Measurements from ENCODE around the gene AHDC1. TPM values are rescaled to one million over a fixed set of nuclear protein-coding genes. Genes with fewer than 3 reads are reported as not detected.

AHDC1 gene
- total and polyA plus RNA-seq, 9 donors: 11.2 to 159 (median 82.1) TPM

GRCh38 chr1:27515626-27516025 lies 88.3 kb downstream of the AHDC1 start:
- Histone ChIP-seq H3K9me3 (no peaks in the 10 kb centered on the region), H3K4me3 (no peak overlapping the region), H3K27ac (no peak overlapping the region), H3K27me3 (no peaks in the 10 kb centered on the region), H3K36me3 (no peaks in the 10 kb centered on the region), H3K4me1 (ENCODE audit: insufficient read depth) (peaks cover 8% of the 10 kb centered on the region)
- 71 to 75% (median 72%) methylated on average over 3 of the region's 3 CpGs for WGBS, 3 donors
- intact Hi-C loops (cut with DNase I): no loop called here
- TF ChIP-seq POLR2A (IDR thresholded peaks at IDR 0.05): no peak
- TF ChIP-seq EP300 (IDR thresholded peaks at IDR 0.05): no peak
- TF ChIP-seq CTCF (IDR thresholded peaks at IDR 0.05): no peak
- DNase-seq: no peak

- H3K27me3 ChIP-seq: no peaks in the 10 kb centered on the region
- H3K4me1 ChIP-seq (ENCODE audit: insufficient read depth): no peaks in the 10 kb centered on the region
- H3K27ac ChIP-seq: no peak overlapping the region
- DNase-seq: no peak
- no peaks in the 10 kb centered on the region for H3K36me3 ChIP-seq
- no peak for TF ChIP-seq POLR2A (IDR thresholded peaks at IDR 0.05)
- TF ChIP-seq EP300 (IDR thresholded peaks at IDR 0.05): no peak
- no peak for TF ChIP-seq CTCF (IDR thresholded peaks at IDR 0.05)
- H3K4me3 ChIP-seq: no peak overlapping the region
- intact Hi-C loops (cut with DNase I): no loop called here
- H3K9me3 ChIP-seq: no peaks in the 10 kb centered on the region
- WGBS, 3 donors: 46 to 55% (median 52%) methylated on average over 6 to 7 of the region's 7 CpGs
These were observed 90.0 kb downstream of the AHDC1 start for GRCh38 chr1:27513958-27514357.

GRCh38 chr1:27513528-27513927 lies 90.4 kb downstream of the AHDC1 start:
- DNase-seq: no peak
- Histone ChIP-seq H3K9me3 (no peaks in the 10 kb centered on the region), H3K4me3 (no peak overlapping the region), H3K27me3 (no peaks in the 10 kb centered on the region), H3K4me1 (ENCODE audit: insufficient read depth) (no peaks in the 10 kb centered on the region), H3K27ac (no peak overlapping the region), H3K36me3 (no peaks in the 10 kb centered on the region)
- TF ChIP-seq POLR2A (IDR thresholded peaks at IDR 0.05): no peak
- TF ChIP-seq EP300 (IDR thresholded peaks at IDR 0.05): no peak
- TF ChIP-seq CTCF (IDR thresholded peaks at IDR 0.05): no peak
- 64 to 69% (median 68%) methylated on average over 5 of the region's 5 CpGs for WGBS, 3 donors
- intact Hi-C loops (cut with DNase I): no loop called here

- Histone ChIP-seq H3K4me1 (ENCODE audit: insufficient read depth) (peaks cover 4% of the 10 kb centered on the region), H3K4me3 (no peak overlapping the region), H3K36me3 (no peaks in the 10 kb centered on the region), H3K9me3 (no peaks in the 10 kb centered on the region), H3K27ac (peak overlapping the region in 1 of 2 donors; percentile 20), H3K27me3 (no peaks in the 10 kb centered on the region)
- WGBS, 3 donors: 48 to 72% (median 66%) methylated on average over 9 of the region's 9 CpGs
- TF ChIP-seq POLR2A (IDR thresholded peaks at IDR 0.05) (no peak), EP300 (IDR thresholded peaks at IDR 0.05) (no peak), CTCF (IDR thresholded peaks at IDR 0.05) (no peak)
- intact Hi-C loops (cut with DNase I): no loop called here
- DNase-seq: no peak
These were observed 94.5 kb downstream of the AHDC1 start for GRCh38 chr1:27509127-27510080.

Data from ovary (tissue), 9 donors.